Measurements from ENCODE around the gene GCN1.

Gene GCN1

GRCh38 chr12:120103044-120103338 is 91.5 kb downstream of the GCN1 start:
- Histone ChIP-seq H3K4me2 (ENCODE audit: low read length) (no peak overlapping the region), H3K4me1 (ENCODE audit: low read length) (no peaks in the 10 kb centered on the region), H3K36me3 (replicated peaks; ENCODE audit: low read depth, low read length) (peaks cover 17% of the 10 kb centered on the region), H2AFZ (ENCODE audit: low read depth, low read length) (no peak overlapping the region), H3K27ac (ENCODE audit: low read length) (no peak overlapping the region), H3K9me3 (ENCODE audit: insufficient read depth, low read length) (no peaks in the 10 kb centered on the region), H3K79me2 (ENCODE audit: low read length) (peaks cover 76% of the 10 kb centered on the region), H3K9ac (ENCODE audit: low read length) (no peak overlapping the region), H4K20me1 (ENCODE audit: insufficient read depth, low read length) (peaks cover 61% of the 10 kb centered on the region), H3K4me3 (ENCODE audit: low read length) (no peak overlapping the region), H3K27me3 (ENCODE audit: low read depth, low read length) (no peaks in the 10 kb centered on the region)
- TF ChIP-seq EZH2phosphoT487 (IDR thresholded peaks at IDR 0.05; ENCODE audit: low read depth) (no peak), CTCF (IDR thresholded peaks at IDR 0.05; ENCODE audit: low read depth, low read length) (no peak)

DNA sequence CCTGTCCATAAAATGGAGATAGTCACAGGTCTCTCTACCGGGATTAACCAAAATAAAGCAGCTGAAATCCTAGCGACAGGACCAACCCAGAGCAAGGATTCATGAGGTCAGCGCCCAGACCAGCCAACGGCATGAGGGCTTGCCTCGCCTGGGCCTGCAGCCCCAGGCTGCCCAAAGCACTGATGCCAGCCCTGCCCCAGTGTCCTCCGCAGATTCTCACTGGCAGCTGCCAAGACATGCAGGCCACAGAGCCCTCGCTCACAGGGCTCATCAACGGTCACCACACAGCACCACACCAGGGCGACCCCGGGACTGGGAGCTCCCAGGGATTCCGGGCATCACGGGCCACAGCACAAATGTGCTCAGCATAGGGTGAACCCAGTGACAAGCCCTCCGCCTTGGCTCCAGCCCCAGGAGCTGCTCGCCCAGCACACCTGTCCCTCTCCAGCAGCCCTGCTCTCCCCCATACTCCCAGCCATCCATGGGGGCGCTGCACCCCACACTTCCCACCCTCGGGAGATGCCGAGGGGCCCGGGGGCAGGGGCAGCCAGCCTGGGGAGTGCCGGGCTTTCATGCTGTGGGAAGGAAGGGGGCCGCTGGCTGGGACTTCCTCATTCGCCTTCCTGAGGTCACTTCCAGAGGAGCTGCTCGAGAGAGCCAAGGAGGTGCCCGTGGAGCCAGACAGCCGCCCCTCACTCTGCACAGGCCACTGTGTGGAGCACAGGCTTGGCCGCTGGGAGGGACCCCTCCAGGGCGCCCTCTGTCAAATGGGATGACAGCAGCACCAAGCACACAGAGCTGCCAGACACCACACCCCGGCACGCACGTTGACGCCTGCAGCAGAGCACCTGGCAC is 92.1 kb downstream of the GCN1 start:
- no peak overlapping the region for H3K4me2 ChIP-seq (ENCODE audit: low read length)
- H3K27ac ChIP-seq (ENCODE audit: low read length) = no peak overlapping the region
- no peaks in the 10 kb centered on the region for H3K9me3 ChIP-seq (ENCODE audit: insufficient read depth, low read length)
- no peak overlapping the region for H3K9ac ChIP-seq (ENCODE audit: low read length)
- H3K27me3 ChIP-seq (ENCODE audit: low read depth, low read length) = no peaks in the 10 kb centered on the region
- no peaks in the 10 kb centered on the region for H3K4me1 ChIP-seq (ENCODE audit: low read length)
- H2AFZ ChIP-seq (ENCODE audit: low read depth, low read length) = no peak overlapping the region
- peaks cover 18% of the 10 kb centered on the region for H3K36me3 ChIP-seq (replicated peaks; ENCODE audit: low read depth, low read length)
- H3K4me3 ChIP-seq (ENCODE audit: low read length) = no peak overlapping the region
- TF ChIP-seq EZH2phosphoT487 (IDR thresholded peaks at IDR 0.05; ENCODE audit: low read depth) (no peak), CTCF (IDR thresholded peaks at IDR 0.05; ENCODE audit: low read depth, low read length) (no peak)
- H3K79me2 ChIP-seq (ENCODE audit: low read length) = peaks cover 72% of the 10 kb centered on the region
- H4K20me1 ChIP-seq (ENCODE audit: insufficient read depth, low read length) = peaks cover 57% of the 10 kb centered on the region

GRCh38 chr12:120101617-120102016 is 92.9 kb downstream of the GCN1 start:
- no peaks in the 10 kb centered on the region for H3K27me3 ChIP-seq (ENCODE audit: low read depth, low read length)
- peaks cover 64% of the 10 kb centered on the region for H3K79me2 ChIP-seq (ENCODE audit: low read length)
- H3K27ac ChIP-seq (ENCODE audit: low read length) = no peak overlapping the region
- TF ChIP-seq CTCF (IDR thresholded peaks at IDR 0.05; ENCODE audit: low read depth, low read length) = no peak
- no peak for TF ChIP-seq EZH2phosphoT487 (IDR thresholded peaks at IDR 0.05; ENCODE audit: low read depth)
- no peak overlapping the region for H2AFZ ChIP-seq (ENCODE audit: low read depth, low read length)
- peaks cover 54% of the 10 kb centered on the region for H4K20me1 ChIP-seq (ENCODE audit: insufficient read depth, low read length)
- no peak overlapping the region for H3K9ac ChIP-seq (ENCODE audit: low read length)
- peaks cover 25% of the 10 kb centered on the region for H3K36me3 ChIP-seq (replicated peaks; ENCODE audit: low read depth, low read length)
- H3K9me3 ChIP-seq (ENCODE audit: insufficient read depth, low read length) = no peaks in the 10 kb centered on the region
- H3K4me1 ChIP-seq (ENCODE audit: low read length) = no peaks in the 10 kb centered on the region
- no peak overlapping the region for H3K4me3 ChIP-seq (ENCODE audit: low read length)
- no peak overlapping the region for H3K4me2 ChIP-seq (ENCODE audit: low read length)

GRCh38 chr12:120101182-120101581 is 93.3 kb downstream of the GCN1 start:
- Histone ChIP-seq H3K27me3 (ENCODE audit: low read depth, low read length) (no peaks in the 10 kb centered on the region), H2AFZ (ENCODE audit: low read depth, low read length) (no peak overlapping the region), H3K9ac (ENCODE audit: low read length) (no peak overlapping the region), H3K9me3 (ENCODE audit: insufficient read depth, low read length) (no peaks in the 10 kb centered on the region), H4K20me1 (ENCODE audit: insufficient read depth, low read length) (peaks cover 52% of the 10 kb centered on the region), H3K79me2 (ENCODE audit: low read length) (peaks cover 61% of the 10 kb centered on the region), H3K27ac (ENCODE audit: low read length) (no peak overlapping the region), H3K4me3 (ENCODE audit: low read length) (no peak overlapping the region), H3K4me2 (ENCODE audit: low read length) (no peak overlapping the region), H3K4me1 (ENCODE audit: low read length) (no peaks in the 10 kb centered on the region), H3K36me3 (replicated peaks; ENCODE audit: low read depth, low read length) (peaks cover 25% of the 10 kb centered on the region)
- no peak for TF ChIP-seq EZH2phosphoT487 (IDR thresholded peaks at IDR 0.05; ENCODE audit: low read depth)
- no peak for TF ChIP-seq CTCF (IDR thresholded peaks at IDR 0.05; ENCODE audit: low read depth, low read length)

Measured in OCI-LY3 (cell line).